ENCODE data around the gene EML2.
"Not testable (repeated sequence)": the region's sequence is repeated elsewhere in the genome, so short reads cannot be mapped to it uniquely, and the experiment has no call there.

EML2 gene

GRCh38 chr19:45615056-45615455 is 24.1 kb downstream of the EML2 start:
- DNase-seq (ENCODE audit: low spot score), result not testable (repeated sequence)

- peak; percentile 42 for DNase-seq (ENCODE audit: low spot score)
Measured at GRCh38 chr19:45613926-45614725, 25.1 kb downstream of the EML2 start.

DNA sequence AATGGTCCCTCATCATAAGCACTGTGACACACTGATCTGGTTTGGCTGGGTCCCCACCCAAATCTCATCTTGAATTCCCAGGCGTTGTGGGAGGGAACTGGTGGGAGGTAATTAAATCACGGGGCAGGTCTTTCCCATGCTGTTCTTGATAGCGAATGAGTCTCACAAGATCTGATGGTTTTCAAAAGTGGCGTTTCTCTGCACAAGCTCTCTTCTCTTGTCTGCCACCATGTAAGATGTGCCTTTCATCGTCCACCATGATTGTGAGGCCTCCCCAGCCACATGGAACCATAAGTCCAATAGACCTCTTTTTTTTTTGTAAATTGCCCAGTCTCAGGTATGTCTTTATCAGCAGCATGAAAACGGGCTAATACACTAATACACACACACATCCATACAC is 30.2 kb downstream of the EML2 start:
- no peak for DNase-seq (ENCODE audit: low spot score)

GRCh38 chr19:45607071-45608029 is 31.8 kb downstream of the EML2 start:
- peak; percentile 43 for DNase-seq (ENCODE audit: low spot score)

DNA sequence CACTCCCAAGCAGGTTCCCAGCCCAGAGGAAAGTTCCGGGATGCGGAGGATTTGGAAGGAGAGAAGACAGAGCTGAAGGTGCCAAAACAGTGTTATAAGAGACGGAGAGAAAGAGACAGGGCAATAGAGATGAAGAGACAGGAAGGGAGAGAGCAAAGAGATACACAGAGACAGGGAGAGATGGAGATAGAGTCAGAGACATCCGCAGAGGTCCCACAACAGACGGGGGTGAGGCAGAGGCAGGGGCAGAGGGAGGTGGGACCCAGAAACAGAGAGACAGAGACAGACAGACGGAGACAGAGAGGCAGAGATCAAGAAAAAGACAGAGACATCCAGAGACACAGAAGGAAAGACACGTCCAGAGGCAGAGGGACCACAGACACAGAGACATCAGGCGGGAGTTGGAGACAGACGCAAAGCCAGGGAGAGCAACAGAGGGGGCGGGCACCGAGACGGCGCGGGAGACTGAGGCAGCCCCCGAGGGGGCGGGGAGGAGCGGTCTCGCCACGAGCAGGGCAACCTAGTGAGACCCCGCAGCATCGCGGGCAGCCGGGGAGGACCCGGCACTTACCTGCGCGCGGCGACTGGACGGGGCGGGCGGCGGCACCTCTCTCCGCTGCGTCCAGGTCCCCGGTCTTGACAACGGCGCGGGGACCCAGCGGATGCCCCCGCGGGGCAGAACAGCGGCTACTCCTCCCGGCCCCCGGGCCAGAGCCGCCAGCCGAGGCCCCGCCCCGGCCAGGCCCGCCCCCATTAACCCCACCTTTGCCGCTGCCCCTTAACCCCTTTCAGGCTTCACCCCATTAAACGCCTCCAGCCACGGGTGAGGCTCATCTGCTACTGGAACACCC is 37.4 kb downstream of the EML2 start, which contains the start of gene GPR4:
TSS of gene GPR4 (minus strand) at position 689 of the 851 bp plus-strand sequence. CDS start 10,346 bp downstream, outside the sequence.
- no peak for DNase-seq (ENCODE audit: low spot score)

DNA sequence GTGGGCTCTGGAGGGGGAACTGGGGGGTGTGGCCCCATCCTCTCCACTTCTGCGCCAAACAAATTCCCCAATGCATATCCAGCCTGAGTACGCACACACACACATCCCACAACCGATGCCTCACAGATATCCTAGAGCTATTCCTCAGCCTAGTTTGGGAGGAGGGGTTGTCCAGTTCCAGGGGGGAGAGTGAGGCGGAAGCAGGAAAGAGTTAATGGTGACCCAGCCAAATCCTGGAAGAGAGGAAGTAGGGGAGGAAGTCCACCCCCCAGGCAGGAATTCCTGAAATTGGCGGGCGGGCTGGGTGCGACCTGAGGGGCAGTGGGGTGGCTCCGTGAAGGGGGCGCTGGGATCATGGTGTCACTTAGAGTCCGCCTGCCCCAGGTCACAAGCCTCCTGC is 38.1 kb downstream of the EML2 start:
- DNase-seq (ENCODE audit: low spot score), result no peak

- DNase-seq (ENCODE audit: low spot score), result no peak
Measured at GRCh38 chr19:45600340-45600885, 38.8 kb downstream of the EML2 start.

DNA sequence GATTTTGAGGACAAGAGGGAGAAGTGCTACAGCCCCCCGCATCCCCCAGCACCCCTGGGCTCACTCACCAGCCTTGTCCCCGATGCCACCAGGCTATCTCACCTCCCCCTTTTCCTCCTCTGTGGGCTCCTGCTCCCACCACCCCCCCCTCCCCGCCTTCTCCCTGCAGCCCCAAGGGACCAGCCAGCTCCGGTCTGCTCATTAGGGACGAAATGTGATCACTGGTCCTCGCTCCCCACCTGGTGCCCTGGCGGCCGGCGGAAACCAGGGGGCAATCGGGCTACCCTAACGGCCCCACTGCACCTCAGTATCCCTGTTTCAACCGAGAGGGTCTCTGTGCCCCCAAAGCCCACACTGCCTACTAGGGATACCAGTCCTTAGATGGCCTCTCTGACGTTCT is 39.9 kb downstream of the EML2 start:
- no peak for DNase-seq (ENCODE audit: low spot score)

DNA sequence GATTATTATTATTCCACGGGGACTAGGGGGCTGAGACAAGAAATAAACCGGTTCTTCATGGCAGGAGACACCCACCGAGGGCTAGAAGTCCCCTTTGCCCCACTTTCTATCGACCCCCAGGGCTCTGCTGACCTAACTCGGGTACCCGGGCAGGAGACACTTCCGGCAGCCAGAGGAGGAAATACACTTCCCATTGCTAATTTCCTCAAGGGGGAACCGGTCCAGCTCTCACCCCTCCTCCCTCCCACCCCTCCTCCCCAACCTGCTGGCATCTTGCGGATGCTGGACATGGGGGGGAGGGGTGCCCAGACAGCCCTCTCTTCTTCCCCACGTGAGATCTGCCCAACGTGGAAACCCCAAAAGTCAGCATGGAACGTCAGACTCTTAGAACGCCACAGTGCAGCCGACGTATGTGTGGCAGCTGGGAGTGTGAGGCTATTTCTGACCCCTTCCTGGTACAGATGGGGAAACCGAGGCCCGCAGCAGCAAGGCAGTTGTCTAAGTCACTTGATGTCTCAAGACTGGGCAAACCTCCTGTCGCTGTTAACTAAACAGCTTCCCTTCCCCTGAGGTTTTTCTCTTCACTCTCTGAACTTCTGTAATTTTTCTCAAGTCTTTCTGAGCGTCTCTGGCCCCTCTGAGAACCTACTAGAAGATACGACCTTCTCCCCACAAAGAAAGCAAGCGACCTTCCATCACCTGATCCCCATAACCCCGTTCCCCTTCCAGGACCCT is 40.8 kb downstream of the EML2 start:
- no peak for DNase-seq (ENCODE audit: low spot score)

- DNase-seq (ENCODE audit: low spot score), result no peak
Measured at GRCh38 chr19:45597425-45598111, 41.6 kb downstream of the EML2 start.

DNA sequence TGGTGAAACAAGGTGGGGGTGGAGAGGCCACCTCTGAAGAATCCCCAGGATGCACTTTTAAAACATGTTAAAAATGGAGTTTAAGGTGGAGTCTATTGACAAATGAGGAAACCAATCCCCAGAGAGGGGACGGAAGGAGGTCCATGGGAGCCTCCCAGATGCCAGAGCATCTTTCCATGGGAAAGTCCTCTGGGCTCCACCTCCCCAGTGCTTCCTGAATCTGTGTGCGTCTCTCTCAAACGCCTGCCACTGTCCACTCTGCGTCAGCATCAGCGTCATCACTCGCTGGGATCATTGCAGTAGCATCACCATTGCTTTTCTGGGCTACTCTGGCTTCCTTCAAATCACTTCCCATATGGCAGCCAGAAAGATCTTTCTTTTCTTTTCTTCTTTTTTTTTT is 43.4 kb downstream of the EML2 start:
- no peak for DNase-seq (ENCODE audit: low spot score)

DNA sequence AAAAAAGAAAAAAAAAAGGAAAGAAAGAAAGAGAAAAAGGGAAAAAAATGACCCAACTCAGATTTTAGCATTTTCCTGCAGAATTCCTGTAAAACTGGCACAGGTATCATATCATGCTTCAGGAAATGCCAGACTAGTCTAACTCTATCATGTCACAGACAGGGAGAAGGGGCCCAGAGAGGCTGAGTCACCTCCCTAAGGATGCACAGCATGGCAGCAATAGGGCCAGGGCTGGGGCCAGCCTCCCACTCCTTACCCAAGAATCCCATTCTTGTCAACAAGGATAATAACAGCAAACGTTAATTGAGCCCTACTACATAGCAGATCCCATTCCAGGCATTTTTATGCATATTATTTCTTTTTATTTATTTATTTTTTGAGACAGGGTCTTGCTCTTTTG is 45.7 kb downstream of the EML2 start:
- no peak for DNase-seq (ENCODE audit: low spot score)

DNA sequence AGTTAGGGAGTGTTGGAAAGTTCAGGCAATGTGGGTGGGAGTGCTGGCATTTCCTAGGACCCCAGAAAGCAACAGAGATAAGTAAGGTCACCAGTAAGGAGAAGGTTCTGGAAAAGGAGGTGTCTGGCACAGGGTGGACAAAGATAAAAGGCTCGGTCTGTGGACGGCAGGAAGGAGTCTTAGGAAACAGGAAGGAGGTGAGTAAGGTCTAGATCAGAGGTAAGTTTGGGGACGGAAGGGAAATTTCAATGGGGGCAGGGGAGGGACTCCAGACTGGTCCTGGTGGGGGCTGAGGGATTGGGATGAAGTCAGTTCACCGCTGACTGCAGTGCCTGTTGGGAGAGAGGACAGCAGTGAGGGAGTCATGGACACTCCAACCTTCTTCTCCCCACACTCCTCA is 46.8 kb downstream of the EML2 start:
- no peak for DNase-seq (ENCODE audit: low spot score)

DNA sequence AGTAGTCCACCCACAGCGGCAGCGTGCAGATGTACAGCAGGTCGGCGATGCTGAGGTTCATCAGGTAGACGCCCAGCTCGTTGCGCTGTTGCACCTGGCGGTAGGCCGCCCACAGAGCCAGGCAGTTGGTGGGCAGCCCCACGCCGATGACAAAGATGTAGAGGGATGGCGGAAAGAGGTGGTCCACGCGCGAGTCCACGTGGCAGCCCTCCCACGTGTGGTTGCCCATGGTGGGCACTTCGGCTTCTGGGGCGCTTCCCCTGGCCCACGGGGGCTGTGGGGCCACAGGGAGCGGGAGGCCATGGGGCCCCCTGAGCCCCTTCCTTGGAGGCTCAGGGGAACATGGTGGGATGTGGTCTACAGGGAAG is 47.6 kb downstream of the EML2 start:
- DNase-seq (ENCODE audit: low spot score), result no peak

GRCh38 chr19:45591004-45591637 is 48.1 kb downstream of the EML2 start:
- peak; percentile 31 for DNase-seq (ENCODE audit: low spot score)

DNA sequence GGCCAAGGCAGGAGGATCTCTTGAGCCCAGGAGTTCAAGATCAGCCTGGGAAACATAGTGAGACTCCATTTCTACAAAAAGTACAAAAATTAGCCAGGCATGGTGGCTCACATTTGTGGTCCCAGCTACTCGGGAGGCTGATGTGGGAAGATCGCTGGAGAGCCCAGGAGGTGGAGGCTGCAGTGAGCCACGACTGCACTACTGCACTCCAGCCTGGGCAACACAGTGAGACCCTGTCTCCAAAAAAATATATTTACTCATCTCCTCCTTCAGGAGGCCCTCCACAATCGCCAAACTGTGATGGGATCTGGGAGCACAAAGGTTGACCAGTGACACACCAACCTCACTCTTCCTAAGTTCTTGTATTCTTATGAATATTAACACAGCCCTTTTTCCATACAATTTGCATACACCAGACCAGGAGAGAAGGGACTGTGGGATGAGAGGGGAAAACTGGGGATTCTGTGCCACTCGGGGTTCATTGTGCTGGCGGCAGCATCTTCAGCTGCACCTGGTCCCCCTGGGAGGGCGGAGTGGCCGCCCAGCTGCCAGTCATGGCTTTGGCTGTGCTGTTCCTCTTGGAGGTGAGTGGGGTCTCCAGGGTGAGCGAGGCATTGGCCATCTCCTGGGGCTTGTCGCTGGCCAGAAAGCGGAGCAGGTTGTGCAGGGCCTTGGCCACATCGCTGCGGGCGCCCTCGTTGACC is 48.7 kb downstream of the EML2 start:
- no peak for DNase-seq (ENCODE audit: low spot score)

- no peak for DNase-seq (ENCODE audit: low spot score)
Measured at GRCh38 chr19:45589768-45590167, 49.4 kb downstream of the EML2 start.

- no peak for DNase-seq (ENCODE audit: low spot score)
Measured at GRCh38 chr19:45587873-45588272, 51.3 kb downstream of the EML2 start.

- no peak for DNase-seq (ENCODE audit: low spot score)
Measured at GRCh38 chr19:45585158-45585577, 54.0 kb downstream of the EML2 start.

Measured in CD4-positive, alpha-beta T cell treated with Interleukin-15 for 4 hours (primary cell).